GM12878 (cell line): ENCODE measurements around the gene FALEC. TPM values are rescaled to one million over a fixed set of nuclear protein-coding genes. Genes with fewer than 3 reads are reported as not detected.

ENCODE experiments used
- FOS ChIP-seq: IDR thresholded peaks from 3 replicates; pipeline ENCODE4 v1.6.1; 2011; ENCODE audit warnings: borderline replicate concordance; ENCODE audit not compliant: insufficient read length; ENCODE audit errors: extremely low read depth
- NFXL1 ChIP-seq: fragments of 450-650 bp; IDR thresholded peaks from 2 replicates; pipeline ENCODE4 v1.6.1; 2017; ENCODE audit warnings: antibody characterized with exemption, mild to moderate bottlenecking, borderline replicate concordance
- POLR2AphosphoS2 ChIP-seq: IDR thresholded peaks from 2 replicates; pipeline ENCODE4 v1.6.1; 2011; ENCODE audit warnings: low read depth, mild to moderate bottlenecking, low read length, improper control_type of control experiment, moderate library complexity
- RUNX3 ChIP-seq: IDR thresholded peaks from 2 replicates; pipeline ENCODE4 v1.6.1; 2012; ENCODE audit warnings: low read length, inconsistent platforms
- SMAD1 ChIP-seq: fragments of 450-650 bp; IDR thresholded peaks from 2 replicates; pipeline ENCODE4 v1.6.1; 2018; ENCODE audit warnings: mild to moderate bottlenecking, low read depth; ENCODE audit not compliant: partially characterized antibody
- SMARCA5 ChIP-seq: fragments of 450-650 bp; IDR thresholded peaks from 2 replicates; pipeline ENCODE4 v1.6.1; 2017; ENCODE audit warnings: mild to moderate bottlenecking
- SREBF1 ChIP-seq: IDR thresholded peaks from 2 replicates; pipeline ENCODE4 v1.6.1; 2012; ENCODE audit warnings: mild to moderate bottlenecking, low read length
- SRF ChIP-seq, 2 experiments: IDR thresholded peaks; 2 replicates each; pipeline ENCODE4 v1.6.1; 2011; ENCODE audit warnings: low read depth in 2 of 2, low read length in 2 of 2, mild to moderate bottlenecking in 1 of 2, moderate library complexity in 1 of 2
- SUPT20H ChIP-seq: IDR thresholded peaks from 2 replicates; pipeline ENCODE4 v1.6.1; 2011; ENCODE audit warnings: low read depth, mild to moderate bottlenecking, low read length, moderate library complexity, borderline replicate concordance; ENCODE audit not compliant: control insufficient read depth
- TAF1 ChIP-seq: IDR thresholded peaks from 2 replicates; pipeline ENCODE4 v1.6.1; 2011; ENCODE audit warnings: mild to moderate bottlenecking, low read depth, low read length, borderline replicate concordance
- polyA plus RNA-seq, 11 experiments: library from polyadenylated mRNA; depleted of rRNA in 4 of 11; unstranded in 6 of 11; stranded (reverse) in 5 of 11; fragments of >200 nt; fragmentation: Nextera tagmentation in 4 of 11; fragmentation: Illumina TruSeq in 1 of 11; extraction: Ambion mirVana in 4 of 11; extraction: Trizol in 1 of 11; gene quantifications; 1 replicate in 1 of 11; 2 replicates in 10 of 11; pipeline versions ENCODE4 v1.2.1 to v1.2.3, GENCODE V29; 2011 to 2016; ENCODE audit warnings: inconsistent platforms in 2 of 11, missing spikeins in 2 of 11, low read depth in 1 of 11
- total RNA-seq, 4 experiments: library from RNA; depleted of rRNA in 3 of 4; stranded (reverse); fragments of >200 nt in 3 of 4; fragmentation: Illumina TruSeq in 1 of 4; extraction: Trizol in 1 of 4; gene quantifications; 2 replicates each; pipeline versions ENCODE4 v1.2.1 to v1.2.3, GENCODE V29; 2013 to 2021
- TF ChIP-seq, protein P1 (sequence below): IDR thresholded peaks from 2 replicates; pipeline ENCODE4 v1.6.1; 2012; ENCODE audit warnings: mild to moderate bottlenecking, low read depth, low read length
- TF ChIP-seq, protein P2 (sequence below): fragments of 450-650 bp; IDR thresholded peaks from 2 replicates; pipeline ENCODE4 v1.6.1; 2017; ENCODE audit warnings: mild to moderate bottlenecking, moderate library complexity
- TF ChIP-seq, protein P3 (sequence below): IDR thresholded peaks from 2 replicates; pipeline ENCODE4 v1.6.1; 2012; ENCODE audit warnings: improper control_type of control experiment, low read depth, low read length; ENCODE audit not compliant: insufficient replicate concordance
- TF ChIP-seq, protein P4 (sequence below): fragments of 450-650 bp; IDR thresholded peaks from 2 replicates; pipeline ENCODE4 v1.6.1; 2016; ENCODE audit warnings: mild to moderate bottlenecking

FALEC gene
- total and polyA plus RNA-seq, 10 of the 15 experiments (the other 5 are each of a cell fraction or from before 2014, with no cell fraction given), result 0.21 to 0.71 (median 0.32) TPM; not detected in 3

DNA sequence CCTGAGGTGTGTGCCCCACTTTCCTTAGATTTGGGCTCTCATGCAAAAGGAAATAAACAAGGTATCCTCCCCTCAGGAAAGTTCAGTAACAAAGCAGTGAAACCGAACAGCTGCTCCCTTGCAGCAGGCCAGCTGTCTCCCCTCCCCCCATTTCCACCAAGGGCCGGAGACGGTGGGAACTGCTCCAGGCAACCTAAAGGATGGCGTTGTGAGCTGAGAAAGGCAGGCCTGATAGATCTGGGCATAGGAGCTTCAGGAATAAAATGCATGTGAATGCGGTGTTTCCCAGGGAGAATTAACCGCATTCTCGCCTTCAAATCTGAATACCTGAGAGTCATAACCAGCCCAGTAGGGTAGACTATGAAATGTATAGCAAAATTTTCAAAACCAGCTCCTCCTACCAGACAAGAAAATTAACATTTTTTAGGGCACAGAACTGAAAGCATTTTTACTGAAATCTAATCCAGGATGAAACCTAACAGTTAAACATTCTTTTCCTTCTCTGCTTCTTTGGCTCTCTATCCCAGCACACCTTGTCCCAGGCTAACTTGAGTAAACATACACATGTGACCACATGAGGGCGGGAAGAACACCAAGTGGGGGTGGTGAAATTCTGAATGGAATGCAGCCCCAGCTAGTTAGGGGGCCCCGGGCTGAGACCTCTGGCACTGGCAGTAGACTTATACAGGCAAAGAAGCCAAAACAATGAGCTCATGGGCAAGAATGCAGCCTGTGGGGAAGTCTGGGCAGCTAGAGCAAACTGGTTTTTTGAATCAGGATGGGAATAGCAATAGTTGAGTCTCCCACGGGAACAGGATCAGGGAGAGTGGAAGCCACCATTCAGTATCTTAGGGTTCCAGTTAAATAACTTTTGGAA, 52.4 kb downstream of the FALEC start (continued):
- TF ChIP-seq, protein P1, sequence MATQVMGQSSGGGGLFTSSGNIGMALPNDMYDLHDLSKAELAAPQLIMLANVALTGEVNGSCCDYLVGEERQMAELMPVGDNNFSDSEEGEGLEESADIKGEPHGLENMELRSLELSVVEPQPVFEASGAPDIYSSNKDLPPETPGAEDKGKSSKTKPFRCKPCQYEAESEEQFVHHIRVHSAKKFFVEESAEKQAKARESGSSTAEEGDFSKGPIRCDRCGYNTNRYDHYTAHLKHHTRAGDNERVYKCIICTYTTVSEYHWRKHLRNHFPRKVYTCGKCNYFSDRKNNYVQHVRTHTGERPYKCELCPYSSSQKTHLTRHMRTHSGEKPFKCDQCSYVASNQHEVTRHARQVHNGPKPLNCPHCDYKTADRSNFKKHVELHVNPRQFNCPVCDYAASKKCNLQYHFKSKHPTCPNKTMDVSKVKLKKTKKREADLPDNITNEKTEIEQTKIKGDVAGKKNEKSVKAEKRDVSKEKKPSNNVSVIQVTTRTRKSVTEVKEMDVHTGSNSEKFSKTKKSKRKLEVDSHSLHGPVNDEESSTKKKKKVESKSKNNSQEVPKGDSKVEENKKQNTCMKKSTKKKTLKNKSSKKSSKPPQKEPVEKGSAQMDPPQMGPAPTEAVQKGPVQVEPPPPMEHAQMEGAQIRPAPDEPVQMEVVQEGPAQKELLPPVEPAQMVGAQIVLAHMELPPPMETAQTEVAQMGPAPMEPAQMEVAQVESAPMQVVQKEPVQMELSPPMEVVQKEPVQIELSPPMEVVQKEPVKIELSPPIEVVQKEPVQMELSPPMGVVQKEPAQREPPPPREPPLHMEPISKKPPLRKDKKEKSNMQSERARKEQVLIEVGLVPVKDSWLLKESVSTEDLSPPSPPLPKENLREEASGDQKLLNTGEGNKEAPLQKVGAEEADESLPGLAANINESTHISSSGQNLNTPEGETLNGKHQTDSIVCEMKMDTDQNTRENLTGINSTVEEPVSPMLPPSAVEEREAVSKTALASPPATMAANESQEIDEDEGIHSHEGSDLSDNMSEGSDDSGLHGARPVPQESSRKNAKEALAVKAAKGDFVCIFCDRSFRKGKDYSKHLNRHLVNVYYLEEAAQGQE, result no peak
- TF ChIP-seq SRF (IDR thresholded peaks at IDR 0.05; ENCODE audit: low read depth in 2 of 2, low read length in 2 of 2), result no peak
- TF ChIP-seq NFXL1, result no peak
- TF ChIP-seq, protein P2, sequence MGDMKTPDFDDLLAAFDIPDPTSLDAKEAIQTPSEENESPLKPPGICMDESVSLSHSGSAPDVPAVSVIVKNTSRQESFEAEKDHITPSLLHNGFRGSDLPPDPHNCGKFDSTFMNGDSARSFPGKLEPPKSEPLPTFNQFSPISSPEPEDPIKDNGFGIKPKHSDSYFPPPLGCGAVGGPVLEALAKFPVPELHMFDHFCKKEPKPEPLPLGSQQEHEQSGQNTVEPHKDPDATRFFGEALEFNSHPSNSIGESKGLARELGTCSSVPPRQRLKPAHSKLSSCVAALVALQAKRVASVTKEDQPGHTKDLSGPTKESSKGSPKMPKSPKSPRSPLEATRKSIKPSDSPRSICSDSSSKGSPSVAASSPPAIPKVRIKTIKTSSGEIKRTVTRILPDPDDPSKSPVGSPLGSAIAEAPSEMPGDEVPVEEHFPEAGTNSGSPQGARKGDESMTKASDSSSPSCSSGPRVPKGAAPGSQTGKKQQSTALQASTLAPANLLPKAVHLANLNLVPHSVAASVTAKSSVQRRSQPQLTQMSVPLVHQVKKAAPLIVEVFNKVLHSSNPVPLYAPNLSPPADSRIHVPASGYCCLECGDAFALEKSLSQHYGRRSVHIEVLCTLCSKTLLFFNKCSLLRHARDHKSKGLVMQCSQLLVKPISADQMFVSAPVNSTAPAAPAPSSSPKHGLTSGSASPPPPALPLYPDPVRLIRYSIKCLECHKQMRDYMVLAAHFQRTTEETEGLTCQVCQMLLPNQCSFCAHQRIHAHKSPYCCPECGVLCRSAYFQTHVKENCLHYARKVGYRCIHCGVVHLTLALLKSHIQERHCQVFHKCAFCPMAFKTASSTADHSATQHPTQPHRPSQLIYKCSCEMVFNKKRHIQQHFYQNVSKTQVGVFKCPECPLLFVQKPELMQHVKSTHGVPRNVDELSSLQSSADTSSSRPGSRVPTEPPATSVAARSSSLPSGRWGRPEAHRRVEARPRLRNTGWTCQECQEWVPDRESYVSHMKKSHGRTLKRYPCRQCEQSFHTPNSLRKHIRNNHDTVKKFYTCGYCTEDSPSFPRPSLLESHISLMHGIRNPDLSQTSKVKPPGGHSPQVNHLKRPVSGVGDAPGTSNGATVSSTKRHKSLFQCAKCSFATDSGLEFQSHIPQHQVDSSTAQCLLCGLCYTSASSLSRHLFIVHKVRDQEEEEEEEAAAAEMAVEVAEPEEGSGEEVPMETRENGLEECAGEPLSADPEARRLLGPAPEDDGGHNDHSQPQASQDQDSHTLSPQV, result no peak
- no peak for TF ChIP-seq RUNX3
- TF ChIP-seq, protein P3, sequence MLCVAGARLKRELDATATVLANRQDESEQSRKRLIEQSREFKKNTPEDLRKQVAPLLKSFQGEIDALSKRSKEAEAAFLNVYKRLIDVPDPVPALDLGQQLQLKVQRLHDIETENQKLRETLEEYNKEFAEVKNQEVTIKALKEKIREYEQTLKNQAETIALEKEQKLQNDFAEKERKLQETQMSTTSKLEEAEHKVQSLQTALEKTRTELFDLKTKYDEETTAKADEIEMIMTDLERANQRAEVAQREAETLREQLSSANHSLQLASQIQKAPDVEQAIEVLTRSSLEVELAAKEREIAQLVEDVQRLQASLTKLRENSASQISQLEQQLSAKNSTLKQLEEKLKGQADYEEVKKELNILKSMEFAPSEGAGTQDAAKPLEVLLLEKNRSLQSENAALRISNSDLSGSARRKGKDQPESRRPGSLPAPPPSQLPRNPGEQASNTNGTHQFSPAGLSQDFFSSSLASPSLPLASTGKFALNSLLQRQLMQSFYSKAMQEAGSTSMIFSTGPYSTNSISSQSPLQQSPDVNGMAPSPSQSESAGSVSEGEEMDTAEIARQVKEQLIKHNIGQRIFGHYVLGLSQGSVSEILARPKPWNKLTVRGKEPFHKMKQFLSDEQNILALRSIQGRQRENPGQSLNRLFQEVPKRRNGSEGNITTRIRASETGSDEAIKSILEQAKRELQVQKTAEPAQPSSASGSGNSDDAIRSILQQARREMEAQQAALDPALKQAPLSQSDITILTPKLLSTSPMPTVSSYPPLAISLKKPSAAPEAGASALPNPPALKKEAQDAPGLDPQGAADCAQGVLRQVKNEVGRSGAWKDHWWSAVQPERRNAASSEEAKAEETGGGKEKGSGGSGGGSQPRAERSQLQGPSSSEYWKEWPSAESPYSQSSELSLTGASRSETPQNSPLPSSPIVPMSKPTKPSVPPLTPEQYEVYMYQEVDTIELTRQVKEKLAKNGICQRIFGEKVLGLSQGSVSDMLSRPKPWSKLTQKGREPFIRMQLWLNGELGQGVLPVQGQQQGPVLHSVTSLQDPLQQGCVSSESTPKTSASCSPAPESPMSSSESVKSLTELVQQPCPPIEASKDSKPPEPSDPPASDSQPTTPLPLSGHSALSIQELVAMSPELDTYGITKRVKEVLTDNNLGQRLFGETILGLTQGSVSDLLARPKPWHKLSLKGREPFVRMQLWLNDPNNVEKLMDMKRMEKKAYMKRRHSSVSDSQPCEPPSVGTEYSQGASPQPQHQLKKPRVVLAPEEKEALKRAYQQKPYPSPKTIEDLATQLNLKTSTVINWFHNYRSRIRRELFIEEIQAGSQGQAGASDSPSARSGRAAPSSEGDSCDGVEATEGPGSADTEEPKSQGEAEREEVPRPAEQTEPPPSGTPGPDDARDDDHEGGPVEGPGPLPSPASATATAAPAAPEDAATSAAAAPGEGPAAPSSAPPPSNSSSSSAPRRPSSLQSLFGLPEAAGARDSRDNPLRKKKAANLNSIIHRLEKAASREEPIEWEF, result no peak
- no peak for TF ChIP-seq SMAD1
- TF ChIP-seq SREBF1, result no peak
- TF ChIP-seq SUPT20H, result no peak
- no peak for TF ChIP-seq FOS
- TF ChIP-seq, protein P4, sequence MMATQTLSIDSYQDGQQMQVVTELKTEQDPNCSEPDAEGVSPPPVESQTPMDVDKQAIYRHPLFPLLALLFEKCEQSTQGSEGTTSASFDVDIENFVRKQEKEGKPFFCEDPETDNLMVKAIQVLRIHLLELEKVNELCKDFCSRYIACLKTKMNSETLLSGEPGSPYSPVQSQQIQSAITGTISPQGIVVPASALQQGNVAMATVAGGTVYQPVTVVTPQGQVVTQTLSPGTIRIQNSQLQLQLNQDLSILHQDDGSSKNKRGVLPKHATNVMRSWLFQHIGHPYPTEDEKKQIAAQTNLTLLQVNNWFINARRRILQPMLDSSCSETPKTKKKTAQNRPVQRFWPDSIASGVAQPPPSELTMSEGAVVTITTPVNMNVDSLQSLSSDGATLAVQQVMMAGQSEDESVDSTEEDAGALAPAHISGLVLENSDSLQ, result no peak
- TF ChIP-seq TAF1, result no peak; the same call in none of the 2 replicates
- no peak for TF ChIP-seq SMARCA5
- TF ChIP-seq POLR2AphosphoS2, result peak; percentile 21; the same call in 1 of the 2 replicates
